GM19238 (cell line): ENCODE results near the gene TTYH3.
"Not testable (repeated sequence)": the region's sequence is repeated elsewhere in the genome, so short reads cannot be mapped to it uniquely, and the experiment has no call there.

Experiments
- DNase-seq: peaks from one replicate; pipeline ENCODE4 v3.0.0; 2011; ENCODE audit warnings: low spot score; ENCODE audit not compliant: insufficient read length

TTYH3 gene

GRCh38 chr7:2631946-2632732, at the start of gene TTYH3:
TSS of gene TTYH3 (plus strand) at chr7:2631986. CDS start at chr7:2632156, 170 bp downstream.
- DNase-seq = no peak

GRCh38 chr7:2582006-2582735, 49.6 kb upstream of the TTYH3 start:
- DNase-seq = no peak

- DNase-seq = no peak
Observed at GRCh38 chr7:2583798-2584580, 47.8 kb upstream of the TTYH3 start.

DNA sequence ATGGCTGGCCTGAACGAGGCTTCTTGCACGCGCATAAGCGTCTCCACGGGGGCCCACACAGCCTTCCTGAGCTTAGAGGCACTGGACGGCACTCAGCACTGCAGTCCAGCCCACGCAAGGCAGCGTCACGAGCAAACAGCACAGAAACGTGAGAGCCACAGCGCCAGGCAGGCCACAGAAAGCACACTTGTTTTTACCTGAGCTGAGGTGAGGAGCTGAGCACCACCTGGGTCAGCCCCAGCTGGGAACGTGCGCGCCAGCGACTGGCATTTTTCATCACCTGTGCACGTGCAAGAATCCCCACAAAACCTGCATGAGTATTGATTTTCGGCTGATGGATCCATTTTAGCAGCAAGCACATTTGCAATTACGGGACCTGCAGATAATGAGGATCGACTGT, 46.3 kb upstream of the TTYH3 start:
- DNase-seq = no peak

DNA sequence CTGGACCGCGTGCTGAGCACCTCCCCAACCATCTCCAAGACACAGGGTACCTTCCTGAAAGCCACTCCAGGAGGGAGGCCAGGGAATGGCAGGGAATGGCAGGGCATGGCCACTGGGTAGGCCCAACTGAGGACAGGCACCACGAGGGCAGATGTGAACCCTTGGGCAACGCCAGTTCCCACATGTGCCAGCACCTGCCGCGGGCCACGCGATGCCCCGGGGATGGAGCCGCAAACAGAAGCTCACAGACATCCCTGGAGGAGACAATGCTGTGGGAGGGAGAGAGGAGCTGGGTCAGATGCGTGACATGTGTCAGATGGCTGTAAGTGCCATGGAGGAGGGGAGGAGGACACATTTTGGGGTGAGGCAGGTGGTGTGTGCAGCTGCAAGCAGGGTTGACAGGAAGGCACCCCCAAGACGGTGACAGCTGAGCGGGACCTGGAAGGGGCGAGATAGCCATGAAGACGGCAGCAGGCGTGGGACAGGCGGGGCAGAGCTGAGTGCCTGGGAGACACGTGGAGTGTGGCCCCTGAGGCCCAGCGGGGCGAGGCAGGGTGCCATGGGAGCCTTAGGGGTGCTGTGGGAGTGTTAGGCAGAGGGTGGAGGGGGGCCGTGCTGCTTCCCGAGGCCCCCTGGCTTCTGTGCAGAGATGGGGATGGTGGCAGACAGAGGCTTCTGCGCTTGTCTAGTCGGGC, 45.3 kb upstream of the TTYH3 start:
- no peak for DNase-seq

- no peak for DNase-seq
Observed at GRCh38 chr7:2587134-2587533, 44.7 kb upstream of the TTYH3 start.

DNA sequence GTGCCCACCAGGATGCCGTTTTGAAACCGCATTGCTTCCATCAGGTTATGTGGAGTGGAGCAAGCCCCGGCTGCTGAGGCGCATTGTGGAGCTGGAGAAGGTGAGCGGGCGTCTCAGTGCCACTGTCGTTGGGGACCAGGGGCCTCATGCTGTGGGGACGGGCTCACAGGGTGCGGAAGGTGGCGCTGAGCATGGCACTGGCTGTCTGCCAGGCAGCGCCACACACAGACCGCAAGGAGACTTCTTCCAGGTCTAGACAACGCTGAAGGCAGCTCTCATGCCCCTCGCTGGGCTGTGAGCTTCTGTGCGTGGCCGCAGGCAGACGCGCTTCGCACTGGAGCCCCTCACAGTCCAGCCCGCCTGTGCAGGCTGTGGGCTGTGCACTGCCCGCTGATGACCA, 44.0 kb upstream of the TTYH3 start:
- no peak for DNase-seq

DNA sequence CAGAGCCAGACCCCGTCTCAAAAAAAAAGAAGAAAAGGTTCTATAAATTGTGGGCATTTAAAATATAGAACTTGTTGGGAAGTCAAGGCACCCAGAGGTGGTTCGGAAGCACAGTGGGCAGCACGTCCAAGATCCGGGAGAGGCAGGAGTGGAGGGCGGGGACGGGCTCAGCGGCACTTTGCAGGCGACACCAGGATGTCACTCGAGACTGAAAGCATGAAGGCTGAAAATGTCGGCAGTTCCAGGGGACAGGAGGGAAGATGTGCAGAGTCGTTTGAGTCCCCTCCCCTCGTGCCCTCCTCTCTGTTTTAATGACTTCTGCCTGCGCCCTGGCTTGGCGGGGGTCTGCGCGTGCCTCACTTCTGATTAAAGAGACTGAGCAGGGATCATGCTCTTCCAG, 42.4 kb upstream of the TTYH3 start:
- no peak for DNase-seq

GRCh38 chr7:2589941-2590340, 41.8 kb upstream of the TTYH3 start:
- not testable (repeated sequence) for DNase-seq

GRCh38 chr7:2592375-2592865, 39.4 kb upstream of the TTYH3 start:
- DNase-seq = no peak

GRCh38 chr7:2593036-2593727, 38.6 kb upstream of the TTYH3 start:
- no peak for DNase-seq

DNA sequence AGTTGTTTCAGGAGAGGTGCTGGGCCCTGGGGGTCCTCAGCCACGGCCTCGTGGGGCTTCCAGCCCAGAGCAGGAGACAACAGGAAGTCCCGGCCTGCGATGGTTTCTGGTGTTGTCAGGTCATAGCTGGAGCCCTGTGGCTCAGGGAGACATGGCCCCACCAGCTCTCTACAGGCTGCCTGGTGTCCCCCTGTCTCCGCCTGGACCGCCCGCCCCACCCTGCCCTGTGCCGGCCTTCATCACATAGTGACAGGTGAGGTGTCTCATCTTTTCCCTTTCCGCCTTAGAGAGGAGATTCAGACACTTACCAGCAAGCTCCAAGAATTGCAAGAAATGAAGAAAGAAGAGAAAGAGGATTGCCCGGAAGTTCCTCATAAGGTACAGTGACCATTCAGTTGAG, 37.2 kb upstream of the TTYH3 start:
- DNase-seq = no peak

DNA sequence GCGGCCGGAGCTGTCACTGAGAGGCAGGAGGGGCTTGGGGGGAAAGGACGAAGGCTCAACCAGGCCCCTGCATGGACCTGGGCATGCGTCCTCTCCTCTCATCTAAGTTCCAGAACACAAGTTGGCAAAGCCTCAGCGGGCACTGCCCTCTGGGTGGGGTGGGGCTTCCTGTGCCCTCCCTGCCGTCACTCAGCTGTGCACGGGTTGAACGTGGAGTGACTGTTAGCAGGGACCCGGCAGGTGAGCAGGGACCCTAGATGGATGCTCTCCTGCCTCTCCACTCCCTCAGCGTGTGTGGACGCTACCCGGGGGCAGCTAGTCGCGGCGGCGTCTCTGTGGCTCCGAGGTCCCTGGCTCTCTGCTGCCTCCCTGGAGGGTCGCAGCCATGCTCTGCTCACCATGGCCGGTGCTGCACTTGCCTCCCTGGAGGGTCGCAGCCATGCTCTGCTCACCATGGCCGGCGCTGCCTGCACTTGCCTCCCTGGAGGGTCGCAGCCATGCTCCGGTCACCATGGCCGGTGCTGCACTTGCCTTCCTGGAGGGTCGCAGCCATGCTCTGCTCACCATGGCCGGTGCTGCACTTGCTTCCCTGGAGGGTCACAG, 36.4 kb upstream of the TTYH3 start:
- DNase-seq = no peak

- no peak for DNase-seq
Observed at GRCh38 chr7:2596464-2597272, 35.1 kb upstream of the TTYH3 start.

- DNase-seq = no peak
Observed at GRCh38 chr7:2597273-2597640, 34.5 kb upstream of the TTYH3 start.

GRCh38 chr7:2598154-2598823, 33.5 kb upstream of the TTYH3 start:
- no peak for DNase-seq

GRCh38 chr7:2601065-2601464, 30.7 kb upstream of the TTYH3 start:
- no peak for DNase-seq

GRCh38 chr7:2601907-2602306, 29.9 kb upstream of the TTYH3 start:
- no peak for DNase-seq
